Osteoblast (primary cell): ENCODE measurements around the gene DEPDC1. TPM values are rescaled to one million over a fixed set of nuclear protein-coding genes. Genes with fewer than 3 reads are reported as not detected.

Experiments used
- DNase-seq: peaks from one replicate; pipeline ENCODE4 v3.0.0; 2011; ENCODE audit warnings: low spot score, mixed read lengths; ENCODE audit not compliant: insufficient read length; ENCODE audit errors: missing footprints
- H2AFZ ChIP-seq: 2 replicates; pipeline ENCODE4 v1.6.0; 2011; ENCODE audit warnings: mild to moderate bottlenecking, low read length
- H3K27ac ChIP-seq: 2 replicates; pipeline ENCODE4 v1.5.1; 2011; ENCODE audit warnings: mild to moderate bottlenecking, low read depth, low read length, moderate library complexity
- H3K27me3 ChIP-seq: 2 replicates; pipeline ENCODE4 v1.6.0; 2012; ENCODE audit warnings: mild to moderate bottlenecking, control low read depth, inconsistent platforms, low read length, moderate library complexity; ENCODE audit not compliant: insufficient read depth
- H3K36me3 ChIP-seq: 2 replicates; pipeline ENCODE4 v1.5.1; 2011; ENCODE audit warnings: mild to moderate bottlenecking, low read length, control low read depth, moderate library complexity; ENCODE audit not compliant: insufficient read depth
- H3K4me1 ChIP-seq: 2 replicates; pipeline ENCODE4 v1.5.1; 2011; ENCODE audit warnings: mild to moderate bottlenecking, low read length, control low read depth, moderate library complexity; ENCODE audit not compliant: insufficient read depth
- H3K4me2 ChIP-seq: 2 replicates; pipeline ENCODE4 v1.6.0; 2011; ENCODE audit warnings: mild to moderate bottlenecking, low read length; ENCODE audit not compliant: insufficient read depth
- H3K4me3 ChIP-seq: fragments of 200-600 bp; sonication (generic); 3 replicates; pipeline ENCODE4 v1.5.1; 2012; ENCODE audit warnings: mild to moderate bottlenecking, low read length, inconsistent platforms; ENCODE audit not compliant: insufficient read depth
- H3K79me2 ChIP-seq: 2 replicates; pipeline ENCODE4 v1.6.0; 2012; ENCODE audit warnings: mild to moderate bottlenecking, low read length, control low read depth, inconsistent platforms; ENCODE audit not compliant: insufficient read depth
- H3K9me3 ChIP-seq: 2 replicates; pipeline ENCODE4 v1.5.1; 2011; ENCODE audit warnings: low read depth, low read length, control low read depth
- H4K20me1 ChIP-seq: 2 replicates; pipeline ENCODE4 v1.6.0; 2012; ENCODE audit warnings: mild to moderate bottlenecking, low read length, control low read depth; ENCODE audit not compliant: insufficient read depth
- CTCF ChIP-seq: IDR thresholded peaks from 2 replicates; pipeline ENCODE4 v1.5.1; 2011; ENCODE audit warnings: mild to moderate bottlenecking, low read depth, low read length, moderate library complexity; ENCODE audit errors: extremely low read depth
- total RNA-seq: library from RNA; depleted of rRNA; stranded (reverse); fragments of >200 nt; gene quantifications from 2 replicates; pipeline ENCODE4 v1.2.3, GENCODE V29; 2012

Gene DEPDC1
- total RNA-seq, 1 donor = 1.4 TPM

- Histone ChIP-seq H3K4me2 (no peak within 1 kb of the TSS), H4K20me1 (no peaks in the 10 kb centered on the region), H3K4me3 (no peak within 1 kb of the TSS), H3K36me3 (no peaks in the 10 kb centered on the region), H3K27me3 (peaks cover 4% of the 10 kb centered on the region), H3K27ac (no peak within 1 kb of the TSS), H3K4me1 (no peaks in the 10 kb centered on the region), H3K9me3 (no peaks in the 10 kb centered on the region), H2AFZ (no peak within 1 kb of the TSS), H3K79me2 (no peaks in the 10 kb centered on the region)
- no peak for DNase-seq
- TF ChIP-seq CTCF = no peak
Measured at GRCh38 chr1:68449901-68450300, 47.0 kb downstream of the DEPDC1 start, which contains the start of gene RPE65. Gene RPE65 (minus strand): TSS chr1:68449954. CDS start chr1:68449905, 49 bp downstream.

DNA sequence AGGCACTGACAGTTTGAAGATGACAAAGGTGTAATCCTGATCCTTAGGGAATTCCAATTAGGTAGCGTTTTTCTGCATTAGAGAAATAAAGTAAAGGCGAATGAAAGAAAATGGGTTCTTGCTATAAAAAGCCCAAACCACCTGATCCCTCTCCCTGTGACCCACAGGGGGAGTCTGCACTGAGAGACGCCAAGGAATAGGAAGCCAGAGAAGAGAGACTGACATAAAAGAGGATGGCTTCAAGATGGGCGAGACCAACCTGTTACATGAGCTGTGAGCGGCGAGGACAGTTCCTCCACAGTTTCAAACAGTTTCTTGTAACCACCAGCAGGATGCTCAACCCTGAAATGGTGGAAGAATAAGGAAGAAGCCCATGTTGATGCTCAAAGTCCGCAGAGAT is 48.5 kb downstream of the DEPDC1 start:
- Histone ChIP-seq H3K27ac (no peak overlapping the region), H3K79me2 (no peaks in the 10 kb centered on the region), H4K20me1 (no peaks in the 10 kb centered on the region), H2AFZ (no peak overlapping the region), H3K4me3 (no peak overlapping the region), H3K9me3 (no peaks in the 10 kb centered on the region), H3K4me2 (no peak overlapping the region), H3K27me3 (peaks cover 9% of the 10 kb centered on the region), H3K36me3 (no peaks in the 10 kb centered on the region), H3K4me1 (no peaks in the 10 kb centered on the region)
- TF ChIP-seq CTCF = no peak
- peak; percentile 9 for DNase-seq

GRCh38 chr1:68445709-68446108 is 51.2 kb downstream of the DEPDC1 start:
- Histone ChIP-seq H4K20me1 (no peaks in the 10 kb centered on the region), H3K4me3 (no peak overlapping the region), H3K4me1 (no peaks in the 10 kb centered on the region), H3K27me3 (peaks cover 12% of the 10 kb centered on the region), H3K36me3 (no peaks in the 10 kb centered on the region), H2AFZ (no peak overlapping the region), H3K27ac (no peak overlapping the region), H3K79me2 (no peaks in the 10 kb centered on the region), H3K9me3 (no peaks in the 10 kb centered on the region), H3K4me2 (no peak overlapping the region)
- no peak for TF ChIP-seq CTCF
- no peak for DNase-seq

DNA sequence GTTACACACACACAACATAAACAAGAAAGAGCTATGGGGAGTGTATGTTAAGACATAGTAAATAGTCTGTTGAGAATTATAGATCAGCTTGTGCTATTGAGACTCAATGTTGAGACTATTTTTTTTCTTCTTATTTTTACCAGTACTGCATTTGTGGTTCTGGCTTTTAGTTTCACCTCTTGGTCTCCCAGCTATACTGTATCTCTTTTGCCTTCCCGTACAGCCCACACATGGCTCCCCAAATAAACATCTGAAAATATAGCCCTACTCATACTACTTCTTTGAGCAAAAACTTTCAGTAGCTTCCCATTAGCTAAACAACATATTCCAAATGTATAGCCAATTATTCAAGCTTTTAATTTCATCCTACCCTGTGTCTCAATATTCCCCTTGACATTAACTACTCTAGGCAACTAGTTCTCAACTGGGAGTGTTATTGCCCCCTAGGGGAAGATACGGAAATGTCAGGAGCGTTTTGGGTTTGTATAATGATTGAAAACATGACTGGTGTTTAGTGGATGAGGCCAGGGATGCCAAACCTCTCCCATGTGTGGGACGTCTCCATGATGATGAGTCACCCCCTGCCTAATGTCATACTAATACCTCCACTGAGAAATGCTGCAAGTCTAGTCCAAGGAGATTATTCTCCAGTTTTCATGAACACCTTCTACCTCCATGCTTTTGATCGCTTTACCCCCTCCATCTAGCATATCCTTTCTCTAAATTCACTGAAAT is 53.9 kb downstream of the DEPDC1 start:
- Histone ChIP-seq H4K20me1 (no peaks in the 10 kb centered on the region), H3K4me3 (no peak overlapping the region), H3K9me3 (no peaks in the 10 kb centered on the region), H3K27me3 (peaks cover 19% of the 10 kb centered on the region), H3K4me2 (no peak overlapping the region), H3K79me2 (no peaks in the 10 kb centered on the region), H3K36me3 (no peaks in the 10 kb centered on the region), H3K27ac (no peak overlapping the region), H3K4me1 (no peaks in the 10 kb centered on the region), H2AFZ (no peak overlapping the region)
- peak; percentile 58 for DNase-seq
- peak; percentile 80 for TF ChIP-seq CTCF
